ENCODE results near the gene CRYAA.
"Not testable (repeated sequence)": the region's sequence is repeated elsewhere in the genome, so short reads cannot be mapped to it uniquely, and the experiment has no call there.

The CRYAA gene

DNA sequence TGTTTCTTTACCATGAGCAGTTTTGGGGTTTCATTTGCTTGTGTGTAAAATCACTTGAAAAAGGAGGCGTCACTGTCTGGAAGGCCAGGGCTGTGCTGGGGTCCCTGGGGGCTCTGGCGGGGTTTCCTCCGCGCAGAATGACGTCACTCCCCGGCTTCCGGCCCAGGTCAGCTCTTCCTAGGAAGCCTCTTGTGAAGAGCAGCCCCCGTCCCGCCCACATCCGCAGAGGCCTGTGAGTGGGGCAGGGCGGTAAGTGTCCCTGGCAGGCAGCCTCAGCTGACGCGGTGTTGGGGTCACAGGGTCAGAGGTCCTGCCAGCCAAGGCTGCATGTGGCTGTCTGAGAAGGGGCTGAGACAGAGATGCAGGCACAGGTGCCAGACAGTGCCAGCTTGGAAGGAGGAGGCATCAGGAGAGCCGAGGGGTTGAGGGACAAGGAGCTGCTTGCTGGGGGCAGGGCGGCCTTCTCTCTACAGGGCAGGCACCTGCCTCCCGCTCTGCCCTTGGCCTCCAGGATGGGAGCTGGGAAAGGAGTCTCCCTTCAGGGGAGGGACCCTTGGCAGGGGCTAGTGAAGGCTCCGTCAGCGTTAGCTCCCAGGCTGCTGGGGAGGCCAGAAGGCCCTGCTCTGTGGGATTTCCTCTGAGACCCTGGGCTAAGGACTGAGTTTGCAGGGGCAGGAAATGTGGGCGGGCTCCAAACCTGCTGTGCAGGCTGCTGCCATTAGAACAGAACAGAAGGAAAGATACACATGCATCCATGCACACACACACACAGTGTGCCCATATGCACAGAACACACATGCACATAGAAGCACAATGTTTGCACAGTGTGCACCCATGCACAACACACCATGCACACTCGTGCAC lies 8.5 kb downstream of the CRYAA start:
- not testable (repeated sequence) for DNase-seq (ENCODE audit: extremely low read depth, low read depth)

DNA sequence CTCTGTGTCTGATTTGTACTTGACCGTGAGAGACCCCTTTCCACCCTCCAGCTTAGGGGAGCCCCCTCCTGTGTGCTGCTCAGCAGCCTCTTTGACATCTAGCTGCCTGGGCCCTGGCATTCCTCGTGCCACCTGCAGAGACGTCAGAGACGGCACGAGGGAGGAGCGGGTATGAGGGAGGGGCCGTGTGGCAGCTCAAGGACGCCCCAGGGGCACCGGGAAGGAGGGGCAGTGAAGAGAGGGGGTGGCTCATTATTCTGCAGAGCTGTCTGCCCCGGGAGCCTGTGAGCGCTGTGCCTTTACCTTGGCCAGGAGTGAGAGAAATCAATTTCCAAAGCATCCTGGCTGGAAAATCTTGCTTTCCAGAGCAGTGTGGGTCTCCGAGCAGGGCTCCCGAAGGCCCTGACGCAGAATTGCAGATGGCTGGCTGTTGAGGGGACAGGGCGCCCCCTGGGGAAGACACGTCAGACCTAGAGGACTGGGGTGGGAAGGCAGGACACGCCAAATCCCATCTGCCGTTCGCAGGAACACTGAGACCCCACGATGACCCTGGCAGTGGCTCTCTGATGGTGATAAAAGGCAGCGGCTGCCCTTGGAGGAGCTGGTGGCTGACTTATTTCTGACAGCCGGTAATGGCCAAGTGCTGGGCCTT lies 9.5 kb downstream of the CRYAA start:
- not testable (repeated sequence) for DNase-seq (ENCODE audit: extremely low read depth, low read depth)

DNA sequence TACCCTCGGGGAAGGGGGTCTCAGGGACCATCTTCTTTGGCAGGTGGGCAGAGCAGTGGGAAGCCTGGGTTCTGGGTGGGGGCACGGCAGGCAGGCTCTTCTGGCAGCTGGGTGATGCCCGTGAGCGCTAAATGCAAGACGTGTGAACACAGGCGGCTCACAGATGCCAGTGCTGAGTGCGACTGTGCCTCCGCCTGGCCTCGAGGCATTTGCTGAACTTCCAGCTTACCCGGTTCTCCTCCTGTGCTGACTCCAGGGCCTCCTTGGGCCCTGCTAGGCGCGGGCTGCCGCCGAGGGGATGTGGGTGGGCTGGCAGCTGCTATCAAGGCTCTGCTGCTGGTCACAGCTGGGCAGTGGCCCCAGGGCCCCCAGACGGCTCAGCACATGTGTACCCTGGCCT lies 12.2 kb downstream of the CRYAA start:
- not testable (repeated sequence) for DNase-seq (ENCODE audit: extremely low read depth, low read depth)

DNA sequence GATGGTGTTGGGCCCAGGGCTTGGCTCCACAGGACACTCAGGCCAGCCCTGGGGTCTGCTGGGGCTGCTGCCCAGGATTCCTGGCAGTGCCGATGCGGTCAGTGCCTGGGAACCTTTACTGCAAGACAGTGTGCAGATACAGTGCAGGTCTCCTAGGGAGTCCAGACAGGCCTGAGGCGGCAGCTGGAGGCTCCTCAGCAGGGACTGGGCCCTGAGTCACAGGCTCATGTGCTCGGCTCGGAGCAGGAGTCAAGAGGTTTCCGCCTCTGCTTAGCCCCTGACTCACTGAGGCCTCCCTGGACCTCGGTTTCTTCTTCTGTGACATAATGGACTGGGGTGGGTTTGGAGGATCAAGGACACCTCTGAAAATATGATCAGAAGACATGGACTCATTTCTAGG lies 18.5 kb downstream of the CRYAA start:
- DNase-seq (ENCODE audit: extremely low read depth, low read depth) = not testable (repeated sequence)

DNA sequence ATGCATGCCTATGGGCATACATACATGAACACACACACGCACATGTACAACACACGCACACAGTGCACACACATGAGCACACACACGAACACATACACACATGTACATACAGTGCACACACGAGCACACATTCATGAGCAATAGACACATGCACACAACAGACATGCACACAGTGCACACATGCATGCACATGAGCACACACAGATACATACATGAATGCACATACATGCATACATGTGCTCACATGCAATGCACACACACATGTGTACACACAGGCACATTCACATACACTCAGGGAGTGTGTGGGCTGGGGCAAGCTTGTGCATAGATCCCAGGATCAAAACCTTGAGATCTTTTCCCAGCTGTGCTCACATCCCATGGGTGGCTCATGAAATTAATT lies 18.9 kb downstream of the CRYAA start:
- TF ChIP-seq, protein P1, sequence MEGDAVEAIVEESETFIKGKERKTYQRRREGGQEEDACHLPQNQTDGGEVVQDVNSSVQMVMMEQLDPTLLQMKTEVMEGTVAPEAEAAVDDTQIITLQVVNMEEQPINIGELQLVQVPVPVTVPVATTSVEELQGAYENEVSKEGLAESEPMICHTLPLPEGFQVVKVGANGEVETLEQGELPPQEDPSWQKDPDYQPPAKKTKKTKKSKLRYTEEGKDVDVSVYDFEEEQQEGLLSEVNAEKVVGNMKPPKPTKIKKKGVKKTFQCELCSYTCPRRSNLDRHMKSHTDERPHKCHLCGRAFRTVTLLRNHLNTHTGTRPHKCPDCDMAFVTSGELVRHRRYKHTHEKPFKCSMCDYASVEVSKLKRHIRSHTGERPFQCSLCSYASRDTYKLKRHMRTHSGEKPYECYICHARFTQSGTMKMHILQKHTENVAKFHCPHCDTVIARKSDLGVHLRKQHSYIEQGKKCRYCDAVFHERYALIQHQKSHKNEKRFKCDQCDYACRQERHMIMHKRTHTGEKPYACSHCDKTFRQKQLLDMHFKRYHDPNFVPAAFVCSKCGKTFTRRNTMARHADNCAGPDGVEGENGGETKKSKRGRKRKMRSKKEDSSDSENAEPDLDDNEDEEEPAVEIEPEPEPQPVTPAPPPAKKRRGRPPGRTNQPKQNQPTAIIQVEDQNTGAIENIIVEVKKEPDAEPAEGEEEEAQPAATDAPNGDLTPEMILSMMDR (IDR thresholded peaks at IDR 0.05; ENCODE audit: low read depth, low read length) = no peak
- DNase-seq (ENCODE audit: extremely low read depth, low read depth) = no peak

DNA sequence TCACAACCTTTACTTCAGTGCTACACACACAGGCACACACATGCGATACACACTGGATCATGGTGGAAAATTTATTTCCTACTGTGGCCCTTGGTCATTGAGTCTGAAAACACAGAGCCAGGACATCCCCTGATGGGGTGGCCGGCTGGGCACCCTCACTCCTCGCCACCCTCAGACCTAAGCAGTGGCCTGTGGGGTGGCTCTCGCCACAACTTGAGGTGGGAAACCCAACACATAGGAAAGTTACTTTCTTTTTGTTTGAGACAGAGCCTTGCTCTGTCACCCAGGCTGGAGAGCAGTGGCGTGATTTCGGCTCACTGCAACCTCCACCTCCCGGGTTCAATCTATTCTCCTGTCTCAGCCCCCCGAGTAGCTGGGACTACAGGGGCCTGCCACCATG lies 19.4 kb downstream of the CRYAA start:
- DNase-seq (ENCODE audit: extremely low read depth, low read depth) = no peak
- TF ChIP-seq, protein P1 (IDR thresholded peaks at IDR 0.05; ENCODE audit: low read depth, low read length) = no peak

DNA sequence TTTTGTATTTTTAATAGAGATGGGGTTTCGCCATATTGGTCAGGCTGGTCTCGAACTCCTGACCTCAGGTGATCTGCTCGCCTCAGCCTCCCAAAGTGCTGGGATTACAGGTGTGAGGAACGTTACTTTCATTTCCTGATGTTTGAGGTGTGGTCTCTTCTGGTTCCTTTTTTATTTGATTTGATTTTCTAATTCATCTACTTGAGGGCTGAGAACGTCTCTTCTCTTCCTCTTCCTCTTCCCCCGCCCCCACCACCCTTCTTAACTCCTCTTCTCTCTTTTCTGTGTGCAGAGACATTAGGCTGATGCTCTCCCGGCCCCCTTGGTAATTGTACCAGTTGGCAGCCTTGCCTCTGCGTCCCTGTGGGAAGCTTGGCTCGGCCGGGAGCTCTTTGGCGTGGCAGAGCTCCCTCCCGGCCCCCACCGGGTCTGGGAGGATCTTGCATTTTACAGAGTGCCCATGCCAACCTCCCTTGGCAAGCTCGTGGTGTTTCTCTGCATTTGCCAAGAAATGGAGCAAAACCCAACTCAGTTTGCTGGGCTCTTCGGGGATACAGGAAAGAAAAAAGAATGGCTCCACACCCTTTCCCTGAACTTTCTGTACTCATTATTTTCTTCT lies 19.9 kb downstream of the CRYAA start:
- TF ChIP-seq, protein P1 (IDR thresholded peaks at IDR 0.05; ENCODE audit: low read depth, low read length) = no peak
- DNase-seq (ENCODE audit: extremely low read depth, low read depth) = no peak

DNA sequence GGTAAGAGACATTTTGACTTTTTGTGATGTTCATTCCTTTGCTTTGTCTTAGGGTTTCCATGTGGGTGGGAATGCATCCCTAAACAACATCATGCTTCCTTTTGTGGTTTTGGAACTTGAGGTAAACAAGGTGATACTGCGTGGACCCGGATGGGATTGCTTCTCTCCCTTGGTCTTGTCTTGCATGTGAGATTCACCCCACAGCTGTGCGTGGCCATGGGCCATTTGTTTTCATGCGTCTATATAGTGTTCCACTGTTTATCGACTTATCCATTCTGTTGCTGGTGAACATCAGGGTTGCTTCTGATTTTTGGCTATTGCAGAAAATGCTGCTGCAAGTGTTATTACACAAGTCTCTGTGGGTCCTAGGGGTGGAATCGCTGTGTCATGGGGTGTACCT lies 21.1 kb downstream of the CRYAA start:
- TF ChIP-seq, protein P1 (IDR thresholded peaks at IDR 0.05; ENCODE audit: low read depth, low read length) = no peak
- DNase-seq (ENCODE audit: extremely low read depth, low read depth) = no peak

DNA sequence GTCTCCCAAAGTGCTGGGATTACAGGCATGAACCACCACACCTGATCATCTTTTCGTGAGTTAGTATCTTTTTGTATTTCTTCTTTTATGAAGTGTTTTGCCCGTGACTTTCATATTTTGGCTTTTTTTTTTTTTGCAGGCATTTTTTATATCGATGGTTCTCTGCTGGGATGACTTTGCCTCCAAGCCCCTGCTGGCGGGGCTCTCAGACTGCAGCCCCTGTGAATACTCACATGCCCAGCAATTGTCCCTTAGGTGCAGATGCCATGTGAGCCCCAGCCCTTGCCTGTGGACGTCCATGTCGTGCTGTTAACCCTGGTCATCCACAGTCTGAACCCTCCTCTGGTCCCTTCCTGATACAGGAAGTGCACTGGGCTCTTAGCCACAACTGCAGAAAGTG lies 21.7 kb downstream of the CRYAA start:
- TF ChIP-seq, protein P1 (IDR thresholded peaks at IDR 0.05; ENCODE audit: low read depth, low read length) = no peak
- no peak for DNase-seq (ENCODE audit: extremely low read depth, low read depth)

All from AG09319 (cell line).